AG09319 (cell line): ENCODE results near the gene TRPM7.

ENCODE experiments used
- DNase-seq: peaks from one replicate; pipeline ENCODE4 v3.0.0-alpha.2; 2010; ENCODE audit warnings: low read depth; ENCODE audit errors: extremely low read depth
- TF ChIP-seq, protein P1 (sequence below): IDR thresholded peaks from 2 replicates; pipeline ENCODE4 v1.5.1; 2011; ENCODE audit warnings: low read depth, mild to moderate bottlenecking, inconsistent platforms, low read length, moderate library complexity

TRPM7 gene

DNA sequence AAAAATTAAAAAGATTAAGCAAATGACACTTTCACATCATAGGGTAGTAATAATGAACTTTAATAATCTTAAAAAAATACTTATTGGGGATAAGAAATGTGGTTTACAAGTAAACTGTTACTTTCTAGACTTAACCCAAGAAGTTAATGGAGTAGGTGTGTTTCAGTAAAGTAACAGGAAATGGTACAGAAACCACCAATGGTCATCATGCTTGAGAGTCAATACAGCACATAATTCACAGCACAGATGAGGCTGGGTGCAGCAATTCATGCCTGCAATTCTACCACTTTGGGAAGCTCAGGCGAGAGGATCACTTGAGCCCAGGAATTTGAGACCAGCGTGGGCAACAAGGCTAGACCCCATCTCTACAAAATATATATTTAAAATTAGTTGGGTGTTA lies 128.6 kb downstream of the TRPM7 start:
- no peak for DNase-seq

DNA sequence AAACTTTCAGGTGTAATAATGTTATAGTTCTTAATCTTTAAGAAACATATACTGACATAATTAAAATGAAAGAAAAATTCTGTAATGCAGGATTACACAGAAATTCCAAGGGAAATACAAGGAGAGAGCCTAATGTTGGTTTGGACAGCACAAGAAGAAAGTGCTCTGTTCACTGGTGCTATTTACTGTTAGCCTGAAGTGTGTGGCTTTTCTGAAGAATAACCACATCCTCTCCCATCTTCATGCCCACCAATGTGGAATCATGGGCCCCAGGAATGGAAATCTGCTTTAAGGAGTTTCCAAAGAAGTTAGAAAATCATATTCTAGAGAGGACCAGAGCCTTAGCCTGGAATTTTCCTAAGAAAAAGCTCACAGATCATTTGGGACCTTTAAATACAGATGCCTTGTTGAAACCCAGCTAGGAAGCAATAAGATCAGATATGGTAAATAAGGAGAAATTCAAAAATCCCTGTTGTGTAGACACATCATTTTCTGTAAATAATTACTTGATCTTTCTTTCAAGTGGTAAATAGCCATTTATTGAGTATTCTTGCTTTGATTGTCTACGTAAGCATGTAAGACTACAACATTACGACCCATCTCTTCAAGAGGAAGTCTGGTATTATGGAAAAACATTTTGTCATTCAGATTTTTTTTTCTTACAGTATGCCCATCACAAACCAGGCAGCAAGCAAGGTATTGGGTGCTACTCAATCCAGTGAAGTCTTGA lies 129.8 kb downstream of the TRPM7 start:
- TF ChIP-seq, protein P1, sequence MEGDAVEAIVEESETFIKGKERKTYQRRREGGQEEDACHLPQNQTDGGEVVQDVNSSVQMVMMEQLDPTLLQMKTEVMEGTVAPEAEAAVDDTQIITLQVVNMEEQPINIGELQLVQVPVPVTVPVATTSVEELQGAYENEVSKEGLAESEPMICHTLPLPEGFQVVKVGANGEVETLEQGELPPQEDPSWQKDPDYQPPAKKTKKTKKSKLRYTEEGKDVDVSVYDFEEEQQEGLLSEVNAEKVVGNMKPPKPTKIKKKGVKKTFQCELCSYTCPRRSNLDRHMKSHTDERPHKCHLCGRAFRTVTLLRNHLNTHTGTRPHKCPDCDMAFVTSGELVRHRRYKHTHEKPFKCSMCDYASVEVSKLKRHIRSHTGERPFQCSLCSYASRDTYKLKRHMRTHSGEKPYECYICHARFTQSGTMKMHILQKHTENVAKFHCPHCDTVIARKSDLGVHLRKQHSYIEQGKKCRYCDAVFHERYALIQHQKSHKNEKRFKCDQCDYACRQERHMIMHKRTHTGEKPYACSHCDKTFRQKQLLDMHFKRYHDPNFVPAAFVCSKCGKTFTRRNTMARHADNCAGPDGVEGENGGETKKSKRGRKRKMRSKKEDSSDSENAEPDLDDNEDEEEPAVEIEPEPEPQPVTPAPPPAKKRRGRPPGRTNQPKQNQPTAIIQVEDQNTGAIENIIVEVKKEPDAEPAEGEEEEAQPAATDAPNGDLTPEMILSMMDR, result no peak
- no peak for DNase-seq

More for the DNA sequence above, 128.6 kb downstream of the TRPM7 start:
- TF ChIP-seq, protein P1, result no peak

DNA sequence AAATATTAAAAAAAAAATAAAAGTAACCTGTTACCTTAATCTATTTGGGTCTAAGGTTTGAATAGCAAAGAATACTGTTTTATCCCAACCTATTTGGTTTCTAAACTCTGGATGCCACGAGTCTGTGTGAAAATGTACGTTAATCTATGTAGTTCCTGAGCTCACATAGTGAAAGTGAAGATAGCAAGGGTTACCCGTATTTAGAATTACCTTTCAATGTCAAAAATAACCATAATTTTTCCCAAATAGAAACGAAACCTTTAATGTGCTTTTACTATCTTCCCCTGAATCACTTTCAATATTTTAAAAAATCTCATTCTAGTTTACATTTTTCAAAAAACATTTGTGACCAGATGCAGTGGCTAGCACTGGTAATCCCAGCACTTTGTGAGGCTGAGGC lies 134.4 kb downstream of the TRPM7 start:
- no peak for DNase-seq
- TF ChIP-seq, protein P1, result no peak

DNA sequence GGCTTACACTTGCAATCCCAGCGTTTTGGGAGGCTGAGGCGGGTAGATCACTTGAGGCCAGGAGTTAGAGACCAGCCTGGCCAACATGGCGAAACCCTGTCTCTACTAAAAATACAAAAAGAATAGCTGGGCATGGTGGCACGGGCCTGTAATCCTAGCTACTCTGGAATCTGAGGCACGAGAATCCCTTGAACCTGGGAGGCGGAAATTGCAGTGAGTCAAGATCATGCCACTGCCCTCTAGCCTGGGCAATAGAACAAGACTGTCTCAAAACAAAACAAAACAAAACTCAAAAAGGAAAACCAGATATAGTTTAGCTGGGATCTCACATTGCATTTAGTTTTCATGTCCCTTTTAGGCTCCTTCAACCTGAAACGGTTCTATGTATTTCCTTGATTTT lies 137.3 kb downstream of the TRPM7 start:
- TF ChIP-seq, protein P1, result no peak
- DNase-seq, result no peak

DNA sequence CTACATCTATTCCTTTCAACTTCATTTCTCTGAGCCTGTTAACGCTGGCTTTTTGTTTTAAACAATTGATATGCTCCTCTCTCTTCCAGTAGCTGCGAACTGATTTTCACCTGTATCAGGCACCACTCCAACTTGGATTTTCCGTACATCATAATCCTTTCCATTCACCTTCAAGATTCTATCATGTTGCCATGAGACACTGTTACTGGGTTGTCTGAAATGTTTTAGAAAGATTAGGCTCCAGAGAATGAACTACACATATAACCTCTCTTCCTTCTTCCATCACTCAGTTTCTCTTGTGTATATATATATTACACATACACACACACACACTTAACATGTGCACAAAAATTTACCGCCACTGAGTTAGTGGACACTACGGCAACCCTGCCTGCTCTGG lies 140.0 kb downstream of the TRPM7 start, which contains the start of gene USP50:
USP50 (minus strand) TSS at position 101 of the 400 bp plus-strand sequence. CDS start 141 bp downstream, outside the sequence.
- TF ChIP-seq, protein P1, result no peak
- no peak for DNase-seq

DNA sequence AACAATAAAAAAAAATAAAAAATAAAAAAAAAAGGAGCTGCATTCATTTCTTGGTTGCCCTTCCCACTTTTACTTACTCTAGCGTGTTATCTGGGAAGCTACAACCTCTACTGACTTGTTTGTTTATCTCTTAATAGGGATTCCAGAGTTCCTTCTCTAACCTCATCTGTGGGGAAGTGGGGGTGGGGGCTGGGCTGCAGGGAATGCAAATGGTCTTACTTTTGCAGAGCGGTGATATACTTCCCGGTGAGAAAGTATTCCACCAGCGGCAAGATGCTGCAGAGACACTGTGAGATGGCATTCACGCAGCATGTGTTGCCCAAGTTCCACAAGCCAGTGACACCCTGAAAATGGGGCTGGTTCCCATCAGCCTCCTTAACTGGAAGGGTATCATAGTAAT lies 142.2 kb downstream of the TRPM7 start:
- DNase-seq, result no peak
- TF ChIP-seq, protein P1, result no peak

DNA sequence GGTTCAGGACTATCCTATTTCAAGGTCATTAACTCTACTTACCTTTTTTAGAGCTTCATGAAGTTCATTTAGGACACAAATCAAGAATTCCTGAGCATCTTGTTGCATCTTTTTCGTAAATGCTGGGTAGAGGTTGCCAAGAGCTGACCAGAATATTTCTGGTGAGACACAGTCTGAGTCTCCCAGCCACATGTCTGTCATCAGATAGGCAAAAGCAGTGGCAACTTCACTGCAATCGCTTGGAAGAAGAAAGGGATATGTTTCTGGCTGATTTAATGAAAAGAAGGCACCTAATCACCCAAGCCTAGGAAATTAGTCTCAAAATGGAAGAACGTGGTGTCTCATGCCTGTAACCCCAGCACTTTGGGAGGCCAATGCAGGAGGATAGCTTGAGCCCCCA lies 143.0 kb downstream of the TRPM7 start:
- TF ChIP-seq, protein P1, result no peak
- DNase-seq, result no peak
